Measurements from ENCODE around the gene PI4KB. TPM values are rescaled to one million over a fixed set of nuclear protein-coding genes. Genes with fewer than 3 reads are reported as not detected.

The PI4KB gene
- total and polyA plus RNA-seq, 9 of the 15 experiments (the other 6 are each of a cell fraction or from before 2014, with no cell fraction given), result 3.1 to 65.4 (median 45.1) TPM

DNA sequence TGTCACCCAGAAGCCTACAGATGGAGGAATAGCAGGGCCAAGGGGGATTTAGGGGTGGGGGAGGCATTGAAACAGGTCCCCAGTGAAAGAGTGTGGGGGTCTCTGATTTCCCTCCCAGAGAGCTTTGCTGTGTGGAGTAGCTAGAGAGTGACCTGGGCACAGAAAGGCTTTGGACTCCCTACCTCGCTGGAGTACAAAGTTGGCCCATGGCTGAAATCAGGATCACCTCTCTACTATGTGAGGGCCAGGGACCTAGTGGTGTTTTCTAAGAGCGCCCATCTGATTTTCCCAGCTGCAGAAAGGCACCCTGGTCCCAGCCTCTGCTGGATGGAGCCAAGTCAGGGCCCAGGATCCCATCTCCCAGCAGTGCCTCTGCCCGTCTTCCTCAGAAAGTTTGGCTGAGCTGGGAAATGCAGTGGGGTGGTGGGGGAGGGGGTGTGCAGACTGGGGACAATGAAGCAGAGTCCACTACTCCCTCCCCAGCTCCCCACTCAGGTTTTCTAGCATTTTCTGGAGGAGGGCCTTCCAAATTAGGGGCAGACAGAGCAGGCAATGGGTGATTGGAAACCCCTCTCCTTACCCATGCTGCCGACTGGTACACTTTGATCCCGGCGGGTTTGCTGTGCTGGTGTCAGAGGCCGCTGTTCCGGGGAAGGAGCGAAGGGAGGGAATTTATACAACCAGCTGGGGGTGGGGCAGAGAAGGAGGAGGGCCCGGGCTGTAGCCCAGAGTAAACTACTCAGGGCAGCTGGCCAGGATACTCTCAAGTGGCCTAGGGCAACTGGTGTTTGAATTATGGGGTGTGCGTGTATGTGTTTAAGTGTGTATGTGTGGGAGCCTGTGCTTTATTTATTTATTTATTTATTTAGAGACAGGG lies 45.1 kb upstream of the PI4KB start, which contains the start of gene SELENBP1 (continued):
- TF ChIP-seq E2F8 (IDR thresholded peaks at IDR 0.05; ENCODE audit: low read depth, partially characterized antibody) (no peak), AFF4 (CRISPR knock-in tag; IDR thresholded peaks at IDR 0.05) (no peak), ZNF398 (CRISPR knock-in tag; IDR thresholded peaks at IDR 0.05) (no peak), NCOR1 (IDR thresholded peaks at IDR 0.05) (no peak), ZNF717 (CRISPR knock-in tag; IDR thresholded peaks at IDR 0.05) (no peak), RBM25 (IDR thresholded peaks at IDR 0.05; ENCODE audit: low read depth, low read length, severe bottlenecking) (no peak), ZBTB40 (IDR thresholded peaks at IDR 0.05) (no peak), ZBTB40 (CRISPR knock-in tag; IDR thresholded peaks at IDR 0.05) (no peak)
